NCI-H128 (cell line): ENCODE results near the gene CPNE2.
"Not testable (repeated sequence)": the region's sequence is repeated elsewhere in the genome, so short reads cannot be mapped to it uniquely, and the experiment has no call there.

Experiments used
- DNase-seq: peaks from one replicate; lab custom pipeline; 2025; ENCODE audit not compliant: unreplicated experiment; lab: John Stamatoyannopoulos, UW

Gene CPNE2

GRCh38 chr16:57069635-57070370 lies 22.6 kb upstream of the CPNE2 start:
- DNase-seq: no peak

- no peak for DNase-seq
Measured at GRCh38 chr16:57070424-57070823, 22.0 kb upstream of the CPNE2 start.

GRCh38 chr16:57071081-57071732 lies 21.2 kb upstream of the CPNE2 start:
- DNase-seq: not testable (repeated sequence)

- no peak for DNase-seq
Measured at GRCh38 chr16:57071831-57072582, 20.4 kb upstream of the CPNE2 start.

- no peak for DNase-seq
Measured at GRCh38 chr16:57072616-57073275, 19.6 kb upstream of the CPNE2 start.

- DNase-seq: no peak
Measured at GRCh38 chr16:57077714-57078113, 14.7 kb upstream of the CPNE2 start.

- no peak for DNase-seq
Measured at GRCh38 chr16:57081744-57082143, 10.6 kb upstream of the CPNE2 start.

GRCh38 chr16:57082664-57083063 lies 9.7 kb upstream of the CPNE2 start:
- DNase-seq: no peak

- no peak for DNase-seq
Measured at GRCh38 chr16:57083485-57084126, 8.8 kb upstream of the CPNE2 start.

GRCh38 chr16:57084257-57084770 lies 8.1 kb upstream of the CPNE2 start:
- DNase-seq: peak; percentile 9

GRCh38 chr16:57084996-57085395 lies 7.4 kb upstream of the CPNE2 start:
- DNase-seq: no peak

GRCh38 chr16:57087003-57087402 lies 5.4 kb upstream of the CPNE2 start:
- no peak for DNase-seq

- no peak for DNase-seq
Measured at GRCh38 chr16:57089406-57089805, 3.0 kb upstream of the CPNE2 start.

- no peak for DNase-seq
Measured at GRCh38 chr16:57091200-57091974, 996 bp upstream of the CPNE2 start.

- DNase-seq: no peak
Measured at GRCh38 chr16:57092786-57093411, 516 bp downstream of the CPNE2 start.

GRCh38 chr16:57093666-57094564 lies 1.5 kb downstream of the CPNE2 start:
- no peak for DNase-seq

GRCh38 chr16:57094911-57095310 lies 2.5 kb downstream of the CPNE2 start:
- DNase-seq: no peak

- no peak for DNase-seq
Measured at GRCh38 chr16:57096192-57096591, 3.8 kb downstream of the CPNE2 start.

GRCh38 chr16:57096793-57097192 lies 4.4 kb downstream of the CPNE2 start:
- DNase-seq: no peak
